GM19193 (cell line): ENCODE data around the gene CTDSPL.

ENCODE experiments used
- POLR2A ChIP-seq: IDR thresholded peaks from 4 replicates; pipeline ENCODE4 v1.6.1; 2011; ENCODE audit not compliant: insufficient read depth, insufficient read length; ENCODE audit errors: extremely low read depth

The CTDSPL gene, protein sequence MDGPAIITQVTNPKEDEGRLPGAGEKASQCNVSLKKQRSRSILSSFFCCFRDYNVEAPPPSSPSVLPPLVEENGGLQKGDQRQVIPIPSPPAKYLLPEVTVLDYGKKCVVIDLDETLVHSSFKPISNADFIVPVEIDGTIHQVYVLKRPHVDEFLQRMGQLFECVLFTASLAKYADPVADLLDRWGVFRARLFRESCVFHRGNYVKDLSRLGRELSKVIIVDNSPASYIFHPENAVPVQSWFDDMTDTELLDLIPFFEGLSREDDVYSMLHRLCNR

DNA sequence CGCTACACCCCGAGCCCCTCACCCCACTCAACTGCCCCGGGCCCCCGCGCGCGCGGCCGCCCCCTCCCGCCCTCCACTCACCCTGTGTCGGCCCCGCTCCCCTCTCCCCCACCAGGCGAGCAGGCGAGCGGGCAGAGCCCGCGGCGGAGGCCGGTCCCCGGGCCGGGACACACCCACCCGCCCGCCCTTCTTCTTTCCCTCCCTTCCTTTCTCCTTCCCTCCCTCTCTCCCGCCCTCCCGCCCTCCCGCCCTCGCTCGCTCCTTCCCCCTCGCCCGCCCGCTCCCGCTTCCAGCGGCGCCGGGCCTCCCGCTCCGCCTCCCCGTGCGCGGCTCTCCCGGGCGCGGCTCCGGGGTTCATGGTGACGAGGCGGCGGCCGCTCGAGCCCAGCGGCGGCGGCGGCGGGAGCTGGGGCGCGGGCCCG, at the start of gene CTDSPL:
TSS of gene CTDSPL (plus strand) at position 261 of the 422 bp plus-strand sequence. CDS start 320 bp downstream, outside the sequence.
- no peak for TF ChIP-seq POLR2A

DNA sequence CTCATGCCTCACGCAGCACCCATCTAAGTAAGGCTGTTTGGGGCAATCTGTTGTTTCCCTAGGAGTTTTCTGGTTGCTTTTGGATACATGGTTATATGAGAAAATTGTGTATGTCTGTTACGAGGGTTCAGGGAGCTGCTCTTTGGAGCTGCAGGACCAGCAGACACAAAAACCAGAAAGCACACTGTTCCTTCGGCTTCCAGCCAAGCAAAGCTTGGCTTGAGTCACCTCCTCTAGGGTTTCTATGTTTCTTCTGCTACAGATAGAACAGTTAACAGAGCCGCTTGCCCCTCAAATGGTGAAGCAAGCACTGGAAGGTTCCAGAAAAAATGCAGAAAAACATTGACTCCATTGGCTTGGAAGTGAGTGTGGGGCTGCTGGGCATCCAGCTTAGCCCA, 49.2 kb upstream of the CTDSPL start:
- TF ChIP-seq POLR2A = no peak

DNA sequence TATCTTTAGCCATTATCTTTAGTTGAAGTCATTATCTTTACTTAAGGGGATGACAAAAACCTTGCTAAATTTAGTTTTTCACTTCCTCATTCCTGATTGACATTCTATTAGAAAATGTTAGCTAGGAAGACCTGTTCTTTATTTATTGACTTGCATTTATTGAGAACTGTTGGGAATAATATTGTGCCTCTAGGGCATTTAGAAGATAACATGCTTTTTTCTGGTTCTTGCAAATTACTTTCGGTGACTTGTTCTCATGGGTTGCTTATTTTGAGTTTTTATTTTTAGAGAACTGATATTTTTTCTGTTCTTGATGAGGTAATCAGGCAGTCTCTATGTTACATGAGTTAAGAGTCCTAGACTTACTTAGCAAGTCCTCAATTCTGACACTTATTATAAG, 48.3 kb upstream of the CTDSPL start:
- TF ChIP-seq POLR2A = no peak

DNA sequence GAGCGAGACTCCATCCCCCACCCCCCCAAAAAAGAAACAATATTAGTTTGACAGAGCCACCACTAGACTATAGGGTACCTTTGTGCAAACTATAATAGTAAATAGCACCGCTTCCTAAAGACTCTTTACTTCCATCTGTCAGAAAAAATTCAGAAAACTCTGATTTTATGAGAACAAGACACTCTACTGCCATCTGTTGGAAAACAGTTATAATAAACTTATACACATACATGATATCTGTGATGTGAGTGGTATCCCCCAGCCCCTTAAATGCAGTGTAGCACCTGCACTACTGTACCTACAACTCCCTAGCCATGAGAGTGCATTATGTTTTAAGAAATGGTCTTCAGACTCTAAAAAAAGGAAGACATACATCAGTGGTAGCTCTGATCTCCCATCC, 47.1 kb upstream of the CTDSPL start:
- TF ChIP-seq POLR2A = no peak

DNA sequence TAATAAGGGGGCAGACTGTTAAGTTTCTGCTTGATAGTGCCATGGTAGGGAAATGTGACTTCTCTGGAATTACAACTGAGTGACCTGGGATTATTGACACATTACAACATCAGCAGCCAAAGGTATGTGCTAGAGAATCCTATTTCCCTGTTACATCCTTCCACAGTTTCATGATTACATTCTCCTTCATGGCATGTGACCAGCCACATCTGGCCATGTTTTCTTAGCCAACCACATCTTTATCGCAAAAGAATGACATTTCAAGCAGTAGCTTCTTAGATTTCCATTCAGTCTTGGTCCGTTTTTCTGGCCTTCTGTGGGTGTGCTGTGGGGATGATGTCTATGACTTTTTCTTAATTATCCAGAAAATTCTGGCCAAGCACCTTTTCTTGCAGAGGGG, 45.4 kb upstream of the CTDSPL start:
- TF ChIP-seq POLR2A = no peak

DNA sequence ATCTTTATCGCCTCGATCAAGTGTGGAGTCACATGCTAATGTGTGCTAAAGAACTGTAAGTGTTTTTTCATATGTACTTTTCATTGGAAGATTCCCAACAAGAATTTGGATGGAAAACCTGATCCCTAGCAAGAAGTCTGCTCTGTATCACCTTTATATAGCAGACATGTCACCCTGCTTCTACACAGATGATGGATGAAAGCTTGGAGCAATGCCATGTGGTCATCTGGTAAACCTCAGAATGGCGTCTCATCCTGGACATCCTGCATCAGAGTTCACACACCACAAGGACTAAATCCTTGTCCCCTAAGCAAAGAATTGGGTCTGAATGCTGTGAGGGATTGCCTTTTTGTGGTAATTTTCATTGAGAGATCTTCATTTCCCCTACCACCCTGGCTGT, 42.1 kb upstream of the CTDSPL start:
- no peak for TF ChIP-seq POLR2A

DNA sequence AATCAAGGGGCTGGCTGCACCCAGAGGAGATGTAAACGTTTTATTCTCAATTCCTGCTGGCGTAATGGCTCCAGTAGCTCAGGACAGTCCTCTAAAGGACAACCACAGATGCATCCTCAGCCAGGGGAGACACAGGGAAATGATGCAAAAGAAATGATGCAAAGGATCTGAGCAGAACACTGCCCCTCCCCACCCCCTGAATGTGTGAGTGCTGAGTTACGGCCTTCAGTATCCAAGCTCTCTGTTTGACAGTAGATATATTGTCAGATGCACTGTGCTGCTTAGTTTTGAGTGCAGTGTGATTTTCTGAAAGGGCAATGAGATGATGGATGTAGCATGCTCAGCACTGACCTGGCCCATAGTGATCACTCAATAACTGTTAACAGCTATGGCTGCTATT, 41.4 kb upstream of the CTDSPL start:
- TF ChIP-seq POLR2A = no peak

DNA sequence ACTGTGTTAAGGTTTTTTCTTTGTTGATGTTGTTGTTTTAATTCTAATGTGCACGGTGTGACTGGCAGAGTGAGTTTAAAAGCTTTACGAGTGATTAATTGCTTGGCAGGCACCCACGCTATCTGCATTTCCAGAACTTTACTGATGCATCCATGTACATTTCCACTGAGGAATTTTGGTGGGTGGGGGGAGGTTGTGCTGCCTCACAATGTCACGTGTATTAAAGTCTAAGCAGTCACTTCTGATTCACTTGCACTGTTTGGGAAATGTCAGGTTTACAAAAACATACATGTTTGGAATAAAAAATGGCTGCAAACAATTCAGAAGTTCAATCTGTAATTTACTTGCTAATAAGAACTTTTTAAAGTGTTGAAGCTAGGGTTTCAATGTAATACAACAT, 38.5 kb upstream of the CTDSPL start:
- TF ChIP-seq POLR2A = no peak

DNA sequence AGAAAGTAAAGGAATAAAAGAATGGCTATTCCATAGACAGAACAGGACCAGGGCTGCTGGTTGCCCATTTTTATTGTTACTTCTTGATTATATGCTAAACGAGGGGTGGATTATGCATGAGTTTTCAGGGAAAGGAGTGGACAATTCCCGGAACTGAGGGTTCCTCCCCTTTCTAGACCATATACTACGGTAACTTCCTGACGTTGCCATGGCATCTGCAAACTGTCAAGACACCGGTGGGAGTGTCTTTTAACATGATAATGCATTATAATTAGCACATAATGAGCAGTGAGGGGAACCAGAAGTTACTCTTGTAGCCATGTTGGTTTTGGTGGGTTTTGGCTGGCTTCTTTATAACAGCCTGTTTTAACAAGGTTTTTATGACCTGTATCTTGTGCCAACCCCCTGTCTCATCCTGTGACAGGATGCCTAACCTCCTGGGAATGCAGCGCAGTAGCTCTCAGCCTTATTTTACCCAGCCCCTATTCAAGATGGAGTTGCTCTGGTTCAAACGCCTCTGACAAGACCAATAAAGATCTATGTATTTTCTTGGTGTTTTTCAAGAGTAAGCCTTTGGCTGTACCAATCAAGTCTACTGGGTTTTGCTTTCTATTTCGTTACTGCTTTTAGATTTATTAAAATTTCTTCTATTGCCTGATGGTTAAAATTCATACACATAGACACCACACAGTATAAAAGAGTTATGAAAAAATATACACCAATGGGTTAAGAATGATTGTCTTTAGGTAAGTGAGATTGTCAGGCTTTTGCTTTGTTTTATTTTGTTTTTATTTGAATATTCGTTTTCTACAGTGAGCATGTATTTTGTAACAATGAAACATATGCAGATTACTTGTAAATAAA, 37.4 kb upstream of the CTDSPL start:
- TF ChIP-seq POLR2A = no peak

DNA sequence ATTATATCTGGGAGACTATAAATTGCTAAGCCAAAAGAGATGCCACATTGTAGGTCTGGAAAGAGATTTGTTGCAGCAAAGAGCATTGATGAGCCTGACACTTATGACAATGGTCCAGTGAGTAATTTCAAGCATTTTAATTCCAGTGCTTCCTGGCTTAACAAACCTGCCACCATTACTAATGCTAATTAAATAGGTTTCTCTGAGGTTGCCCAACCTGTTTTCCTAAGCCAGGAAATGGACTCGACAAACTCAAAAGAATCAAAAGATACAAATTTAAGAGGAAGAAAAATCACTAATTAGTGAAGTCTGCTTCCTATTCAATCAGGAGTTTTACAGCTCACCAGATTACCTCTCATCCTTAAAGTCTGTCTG, 36.7 kb upstream of the CTDSPL start:
- TF ChIP-seq POLR2A = no peak

DNA sequence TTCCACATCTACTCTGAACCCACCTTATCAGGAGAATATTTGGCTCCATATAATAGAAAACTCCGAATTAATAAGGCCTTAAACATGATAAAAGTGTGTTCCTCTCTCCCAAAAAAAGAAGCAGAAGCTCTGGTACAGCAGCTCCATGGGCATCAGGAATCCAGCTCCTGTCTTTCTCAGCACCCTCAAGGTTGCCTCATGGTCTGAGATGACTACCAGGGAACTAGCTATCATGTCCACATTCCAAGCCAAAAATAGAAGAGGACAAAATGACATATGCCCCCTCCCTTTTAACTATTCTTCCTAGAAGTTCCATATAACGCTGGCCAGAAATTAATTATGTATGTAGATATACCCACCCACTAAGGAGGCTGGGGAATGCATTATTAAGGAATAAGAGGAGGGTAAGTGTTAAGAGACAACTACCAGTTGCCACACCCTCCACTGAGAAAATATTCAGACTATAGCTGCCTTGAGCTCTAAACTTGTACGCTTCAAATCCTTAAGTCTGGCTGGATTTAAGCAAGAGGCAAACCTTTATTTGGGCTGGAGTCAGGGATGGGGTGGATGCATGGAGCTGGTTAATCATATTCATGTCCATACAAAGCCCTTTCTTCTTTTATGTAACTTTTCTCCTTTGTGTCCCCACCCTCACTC, 35.8 kb upstream of the CTDSPL start:
- TF ChIP-seq POLR2A = no peak

DNA sequence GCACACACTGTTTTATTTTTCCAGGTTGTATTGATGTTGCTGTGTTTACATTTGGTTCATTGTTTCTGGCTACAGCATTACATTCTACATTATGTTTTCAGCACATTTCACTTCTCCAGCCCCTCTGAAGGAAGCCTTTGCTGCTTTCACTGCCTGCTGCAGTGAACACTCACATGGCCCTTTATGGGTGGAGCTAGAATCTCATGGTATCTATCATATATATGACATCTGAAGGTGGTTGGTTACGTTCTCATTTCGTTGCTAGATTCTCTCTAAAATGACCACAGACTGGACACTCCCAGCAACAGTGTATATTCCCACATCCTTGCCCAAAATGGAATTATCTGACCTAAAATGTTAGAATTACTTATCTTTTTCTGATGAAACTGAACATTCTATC, 35.2 kb upstream of the CTDSPL start:
- no peak for TF ChIP-seq POLR2A

DNA sequence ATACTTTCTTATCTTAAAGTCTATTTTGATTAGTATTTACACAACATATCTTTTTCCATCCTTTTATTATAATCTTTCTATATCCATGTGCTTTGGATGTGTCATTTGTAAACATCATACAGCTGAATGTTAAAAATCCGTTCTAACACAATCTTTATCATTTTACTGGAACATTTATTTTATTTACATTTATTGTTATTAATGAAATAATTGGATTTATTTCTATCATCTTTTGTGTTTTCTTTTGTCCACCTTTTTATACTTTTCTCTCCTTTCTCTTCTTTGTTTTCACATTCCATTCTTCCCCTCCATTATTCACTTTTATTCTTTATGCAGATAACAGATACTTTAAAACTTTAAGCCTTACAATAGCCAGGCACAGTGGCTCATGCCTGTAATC, 34.7 kb upstream of the CTDSPL start:
- no peak for TF ChIP-seq POLR2A

DNA sequence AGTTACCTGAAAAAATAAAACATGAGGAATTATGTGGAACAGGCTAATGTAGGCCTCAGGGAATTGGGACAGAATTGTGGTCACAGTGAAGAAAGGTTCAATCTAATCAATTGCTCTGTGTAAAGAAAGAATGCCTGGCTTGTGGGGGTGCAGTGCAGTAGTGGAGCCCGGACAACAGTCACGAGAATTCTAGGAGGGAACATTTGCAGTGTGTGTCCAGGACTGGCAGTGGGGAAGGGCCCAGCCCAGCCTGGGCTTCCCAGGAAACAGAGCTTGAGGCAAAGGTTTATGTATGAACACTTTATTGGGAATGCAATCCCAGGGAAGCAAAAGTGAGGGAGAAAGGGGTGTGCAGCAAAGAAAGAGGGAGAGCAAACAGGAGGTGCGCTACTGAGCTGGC, 29.2 kb upstream of the CTDSPL start:
- TF ChIP-seq POLR2A = no peak

DNA sequence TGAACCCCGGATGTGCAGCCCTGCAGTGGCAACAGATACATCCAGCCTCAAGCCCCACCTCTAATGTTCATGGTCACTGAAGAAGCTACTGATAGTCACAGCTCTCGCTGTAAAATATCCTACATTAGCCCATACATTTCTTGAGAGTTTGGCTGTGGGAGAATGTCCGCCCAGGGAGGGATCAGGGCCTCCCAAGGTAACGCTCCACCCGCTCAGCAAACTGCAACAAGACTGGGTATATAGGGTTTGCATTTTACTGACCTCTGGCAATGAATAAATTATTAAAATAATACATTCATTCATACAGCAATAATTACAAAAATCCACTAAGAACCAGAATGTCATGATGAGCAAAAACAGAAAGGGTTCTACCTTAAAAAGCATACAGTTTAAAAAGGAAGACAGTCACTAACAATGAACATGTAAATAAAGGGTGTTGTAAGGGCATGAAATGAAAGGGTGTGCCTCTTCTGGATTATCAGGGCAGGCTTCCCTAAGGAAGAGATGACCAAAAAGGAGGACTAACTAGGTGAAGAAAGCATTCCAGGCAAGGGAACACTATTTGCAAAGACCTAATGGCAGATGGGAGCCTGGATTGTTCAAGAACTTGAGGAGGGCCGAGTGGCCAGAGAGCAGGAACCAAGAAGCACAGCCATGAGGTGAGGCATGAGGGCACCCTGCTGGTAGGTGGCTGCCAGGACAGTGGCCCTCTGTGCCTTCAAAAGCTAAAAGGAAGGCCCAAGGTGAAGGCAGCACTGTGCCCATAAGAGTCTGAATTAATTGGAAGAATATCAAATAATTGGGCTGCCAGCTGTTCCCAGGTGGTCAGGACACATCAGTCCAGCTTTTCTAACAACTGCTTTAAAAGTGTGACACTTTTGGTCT, 28.1 kb upstream of the CTDSPL start:
- no peak for TF ChIP-seq POLR2A
